ENCODE results near the gene LCE1A.

Gene LCE1A

DNA sequence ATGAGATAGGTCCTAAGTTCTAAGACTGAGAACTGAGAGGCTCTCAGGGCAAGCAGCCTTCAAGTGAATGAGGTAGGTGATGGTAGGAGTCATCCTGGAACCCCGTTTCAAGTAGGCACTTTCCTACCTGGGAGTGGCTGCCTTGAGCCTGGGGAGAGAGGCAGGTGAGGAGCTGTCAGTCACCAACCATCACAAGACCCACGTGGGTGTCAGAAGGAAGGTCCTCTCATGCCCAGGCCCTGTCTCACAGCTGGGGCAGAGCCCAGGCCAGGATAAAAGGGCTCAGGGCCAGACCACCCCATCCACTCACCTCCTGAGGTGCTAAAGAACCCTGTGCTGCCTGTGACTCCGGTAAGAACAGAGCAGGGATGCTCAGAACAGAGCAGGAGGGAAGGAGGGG, 30.9 kb upstream of the LCE1A start, which contains the start of gene LCE1D:
LCE1D (plus strand) TSS at position 301 of the 400 bp plus-strand sequence. CDS start 1,074 bp downstream, outside the sequence.
- H3K9ac ChIP-seq = no peak within 1 kb of the TSS
- H3K4me1 ChIP-seq = no peaks in the 10 kb centered on the region
- no peak within 1 kb of the TSS for H3K4me3 ChIP-seq (ENCODE audit: low read depth, low read length)
- H3K36me3 ChIP-seq (ENCODE audit: control insufficient read depth, insufficient read depth, low read length) = no peaks in the 10 kb centered on the region
- TF ChIP-seq CTCF (IDR thresholded peaks at IDR 0.05) = no peak
- H3K27me3 ChIP-seq (ENCODE audit: control insufficient read depth, insufficient read depth, low read length) = no peaks in the 10 kb centered on the region
- no peaks in the 10 kb centered on the region for H3K9me3 ChIP-seq (ENCODE audit: control insufficient read depth, low read length)
- H3K27ac ChIP-seq = no peak within 1 kb of the TSS
- no peak within 1 kb of the TSS for H2AFZ ChIP-seq
- H3K79me2 ChIP-seq = no peaks in the 10 kb centered on the region
- H3K4me2 ChIP-seq (ENCODE audit: low read length) = no peak within 1 kb of the TSS

DNA sequence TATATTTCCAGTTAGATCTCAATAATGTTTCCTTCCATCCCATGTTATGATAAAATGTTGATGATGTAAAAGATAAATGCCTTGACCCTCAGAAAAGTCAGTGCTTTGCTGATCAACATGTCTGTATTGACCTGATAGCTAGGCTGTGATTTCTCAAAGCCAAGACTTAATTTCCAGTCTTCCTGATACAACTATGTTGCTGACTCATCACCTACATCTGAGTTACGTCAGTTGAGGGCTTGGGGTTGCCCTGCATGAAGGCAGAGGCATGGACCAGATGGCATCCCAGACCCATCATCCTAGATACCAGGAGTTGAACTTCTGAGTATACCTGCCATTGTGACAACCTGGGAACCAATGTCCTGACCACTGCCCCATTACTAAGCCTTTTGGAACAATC, 25.9 kb upstream of the LCE1A start:
- TF ChIP-seq CTCF (IDR thresholded peaks at IDR 0.05) = no peak
- no peak overlapping the region for H3K4me2 ChIP-seq (ENCODE audit: low read length)
- no peaks in the 10 kb centered on the region for H3K4me1 ChIP-seq
- H3K9me3 ChIP-seq (ENCODE audit: control insufficient read depth, low read length) = no peaks in the 10 kb centered on the region
- H3K4me3 ChIP-seq (ENCODE audit: low read depth, low read length) = no peak overlapping the region
- H3K27me3 ChIP-seq (ENCODE audit: control insufficient read depth, insufficient read depth, low read length) = no peaks in the 10 kb centered on the region
- H3K27ac ChIP-seq = no peak overlapping the region
- no peaks in the 10 kb centered on the region for H3K36me3 ChIP-seq (ENCODE audit: control insufficient read depth, insufficient read depth, low read length)
- H3K79me2 ChIP-seq = no peaks in the 10 kb centered on the region
- no peak overlapping the region for H3K9ac ChIP-seq
- no peak overlapping the region for H2AFZ ChIP-seq

DNA sequence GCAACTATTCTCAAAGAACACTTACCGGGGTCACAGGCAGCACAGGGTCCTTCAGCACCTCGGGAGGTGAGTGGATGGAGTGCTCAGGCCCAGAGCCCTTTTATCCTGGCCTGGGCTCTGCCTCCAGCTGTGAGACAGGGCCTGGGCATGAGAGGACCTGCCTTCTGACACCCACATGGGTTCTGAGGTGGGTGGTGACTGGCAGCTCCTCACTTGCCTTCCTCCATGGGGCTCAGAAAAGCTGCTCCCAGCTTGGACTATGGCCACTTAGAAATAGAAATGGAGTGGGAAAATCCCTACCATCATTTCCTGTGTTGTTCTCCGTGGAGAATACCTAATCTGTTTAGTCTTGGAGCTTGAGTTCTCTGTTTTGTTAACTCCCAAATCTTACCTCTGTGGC, 20.7 kb upstream of the LCE1A start, which contains the start of gene LCE1C:
LCE1C (minus strand) TSS at position 76 of the 400 bp plus-strand sequence. CDS start 1,173 bp downstream, outside the sequence.
- Histone ChIP-seq H3K4me1 (no peaks in the 10 kb centered on the region), H3K27me3 (ENCODE audit: control insufficient read depth, insufficient read depth, low read length) (no peaks in the 10 kb centered on the region), H3K9me3 (ENCODE audit: control insufficient read depth, low read length) (no peaks in the 10 kb centered on the region), H3K4me3 (ENCODE audit: low read depth, low read length) (no peak within 1 kb of the TSS), H3K79me2 (no peaks in the 10 kb centered on the region), H2AFZ (no peak within 1 kb of the TSS), H3K27ac (no peak within 1 kb of the TSS), H3K36me3 (ENCODE audit: control insufficient read depth, insufficient read depth, low read length) (no peaks in the 10 kb centered on the region), H3K9ac (no peak within 1 kb of the TSS), H3K4me2 (ENCODE audit: low read length) (no peak within 1 kb of the TSS)
- no peak for TF ChIP-seq CTCF (IDR thresholded peaks at IDR 0.05)

DNA sequence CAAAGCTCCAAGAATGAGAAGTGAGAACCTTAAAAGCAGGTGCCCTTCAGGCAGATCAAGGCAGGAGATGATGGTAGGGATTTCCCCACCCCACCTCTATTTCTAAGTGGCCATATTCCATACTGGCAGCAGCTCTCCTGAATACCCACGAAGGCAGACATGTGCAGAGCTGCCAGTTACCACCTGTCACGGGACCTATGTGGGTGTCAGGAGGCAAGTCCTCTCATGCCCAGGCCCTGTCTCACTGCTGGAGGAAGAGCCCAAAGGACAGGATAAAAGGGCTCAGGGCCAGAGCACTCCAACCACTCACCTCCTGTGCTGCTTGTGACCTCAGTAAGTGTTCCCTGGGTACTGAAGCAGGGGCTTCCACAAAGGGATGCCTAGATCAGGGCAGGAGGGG, 16.2 kb upstream of the LCE1A start:
- no peaks in the 10 kb centered on the region for H3K36me3 ChIP-seq (ENCODE audit: control insufficient read depth, insufficient read depth, low read length)
- H2AFZ ChIP-seq = no peak overlapping the region
- H3K9ac ChIP-seq = no peak overlapping the region
- H3K4me2 ChIP-seq (ENCODE audit: low read length) = no peak overlapping the region
- H3K79me2 ChIP-seq = no peaks in the 10 kb centered on the region
- H3K27me3 ChIP-seq (ENCODE audit: control insufficient read depth, insufficient read depth, low read length) = no peaks in the 10 kb centered on the region
- TF ChIP-seq CTCF (IDR thresholded peaks at IDR 0.05) = no peak
- no peaks in the 10 kb centered on the region for H3K4me1 ChIP-seq
- no peak overlapping the region for H3K27ac ChIP-seq
- no peaks in the 10 kb centered on the region for H3K9me3 ChIP-seq (ENCODE audit: control insufficient read depth, low read length)
- H3K4me3 ChIP-seq (ENCODE audit: low read depth, low read length) = no peak overlapping the region

- H2AFZ ChIP-seq = no peak within 1 kb of the TSS
- H3K4me3 ChIP-seq (ENCODE audit: low read depth, low read length) = no peak within 1 kb of the TSS
- H3K9ac ChIP-seq = no peak within 1 kb of the TSS
- TF ChIP-seq CTCF (IDR thresholded peaks at IDR 0.05) = no peak
- H3K36me3 ChIP-seq (ENCODE audit: control insufficient read depth, insufficient read depth, low read length) = no peaks in the 10 kb centered on the region
- no peaks in the 10 kb centered on the region for H3K79me2 ChIP-seq
- H3K9me3 ChIP-seq (ENCODE audit: control insufficient read depth, low read length) = no peaks in the 10 kb centered on the region
- H3K4me1 ChIP-seq = no peaks in the 10 kb centered on the region
- no peaks in the 10 kb centered on the region for H3K27me3 ChIP-seq (ENCODE audit: control insufficient read depth, insufficient read depth, low read length)
- H3K27ac ChIP-seq = no peak within 1 kb of the TSS
- H3K4me2 ChIP-seq (ENCODE audit: low read length) = no peak within 1 kb of the TSS
These were observed 15.6 kb upstream of the LCE1A start, which contains the start of gene LCE1B for GRCh38 chr1:152811671-152812070. LCE1B (plus strand) TSS chr1:152811971; CDS start chr1:152812447, 476 bp downstream.
